K562 (cell line): ENCODE results near the gene SYNJ2. TPM values are rescaled to one million over a fixed set of nuclear protein-coding genes. Genes with fewer than 3 reads are reported as not detected.

Source experiments
- ARNT ChIP-seq, 2 experiments: fragments of 450-650 bp; IDR thresholded peaks; 2 replicates each; pipeline ENCODE4 v1.6.1; 2016; ENCODE audit warnings: mild to moderate bottlenecking in 1 of 2
- DNMT1 ChIP-seq: fragments of 450-650 bp; IDR thresholded peaks from 2 replicates; pipeline ENCODE4 v1.6.1; 2016; ENCODE audit warnings: antibody characterized with exemption, mild to moderate bottlenecking
- EHMT2 ChIP-seq: fragments of 450-650 bp; IDR thresholded peaks from 2 replicates; pipeline ENCODE4 v1.6.1; 2018; ENCODE audit warnings: antibody characterized with exemption
- FOSL1 ChIP-seq: fragments of 200-800 bp; sonication (Bioruptor generic); conservative IDR thresholded peaks from 2 replicates; pipeline ENCODE4 v1.6.1; 2016; ENCODE audit warnings: missing genetic modification characterization, missing compliant biosample characterization
- FOXA3 ChIP-seq, 2 experiments: fragments of 450-650 bp in 1 of 2; sonication (generic) in 1 of 2; formaldehyde crosslinking; IDR thresholded peaks in 1 of 2; conservative IDR thresholded peaks in 1 of 2; 2 replicates each; pipeline versions ENCODE4 v1.4.0 to v1.8.0; 2020 to 2022; ENCODE audit warnings: mild to moderate bottlenecking in 2 of 2, missing genetic modification reagents in 1 of 2
- MAX ChIP-seq: sonication (generic); formaldehyde crosslinking; IDR thresholded peaks from 2 replicates; pipeline ENCODE4 v1.9.0; 2022; ENCODE audit warnings: mild to moderate bottlenecking, missing genetic modification reagents
- MBD1 ChIP-seq: fragments of 250-450 bp; sonication (Bioruptor Pico); IDR thresholded peaks from 2 replicates; pipeline ENCODE4 v1.8.0; 2022; ENCODE audit warnings: inconsistent platforms
- NKRF ChIP-seq: fragments of 450-650 bp; IDR thresholded peaks from 2 replicates; pipeline ENCODE4 v1.6.1; 2016; ENCODE audit warnings: borderline replicate concordance
- PML ChIP-seq: IDR thresholded peaks from 2 replicates; pipeline ENCODE4 v1.6.1; 2012; ENCODE audit warnings: low read length, inconsistent platforms
- SMARCA5 ChIP-seq: fragments of 450-650 bp; IDR thresholded peaks from 2 replicates; pipeline ENCODE4 v1.6.1; 2016
- TFAP4 ChIP-seq: sonication (generic); formaldehyde crosslinking; IDR thresholded peaks from 2 replicates; pipeline ENCODE4 v1.8.0; 2022; ENCODE audit warnings: missing genetic modification reagents, mild to moderate bottlenecking, moderate library complexity, borderline replicate concordance
- TGIF2 ChIP-seq: sonication (generic); formaldehyde crosslinking; IDR thresholded peaks from 2 replicates; pipeline ENCODE4 v1.8.1; 2022; ENCODE audit warnings: mild to moderate bottlenecking, missing genetic modification reagents, moderate library complexity
- VEZF1 ChIP-seq: fragments of 200-800 bp; sonication (Bioruptor generic); IDR thresholded peaks from 2 replicates; pipeline ENCODE4 v1.6.1; 2017; ENCODE audit warnings: missing genetic modification characterization, missing compliant biosample characterization
- ZKSCAN1 ChIP-seq: fragments of 150-350 bp; IDR thresholded peaks from 2 replicates; pipeline ENCODE4 v1.6.1; 2016; ENCODE audit warnings: low read depth, low read length
- ZNF140 ChIP-seq: fragments of 250-450 bp; sonication (Bioruptor Pico); IDR thresholded peaks from 2 replicates; pipeline ENCODE4 v1.8.0; 2021; ENCODE audit warnings: moderate library complexity, mild to moderate bottlenecking, inconsistent platforms
- ZNF280A ChIP-seq: fragments of 450-650 bp; IDR thresholded peaks from 2 replicates; pipeline ENCODE4 v1.6.1; 2018; ENCODE audit warnings: mild to moderate bottlenecking, low read depth; ENCODE audit not compliant: partially characterized antibody
- ZNF3 ChIP-seq: fragments of 250-450 bp; sonication (Bioruptor Pico); IDR thresholded peaks from 2 replicates; pipeline ENCODE4 v1.5.0; 2021; ENCODE audit warnings: mild to moderate bottlenecking, moderate library complexity
- ZNF584 ChIP-seq: fragments of 200-800 bp; sonication (Bioruptor generic); IDR thresholded peaks from 2 replicates; pipeline ENCODE4 v1.6.1; 2016; ENCODE audit warnings: low read depth, mild to moderate bottlenecking, missing genetic modification characterization, missing compliant biosample characterization
- ZNF644 ChIP-seq: fragments of 200-800 bp; sonication (Bioruptor generic); IDR thresholded peaks from 2 replicates; pipeline ENCODE4 v1.6.1; 2016; ENCODE audit warnings: low read depth, missing genetic modification characterization, missing compliant biosample characterization
- polyA plus RNA-seq, 8 experiments: library from polyadenylated mRNA; depleted of rRNA in 4 of 8; stranded (reverse) in 5 of 8; unstranded in 3 of 8; fragments of >200 nt; fragmentation: Nextera tagmentation in 2 of 8; fragmentation: Illumina TruSeq in 1 of 8; extraction: Ambion mirVana in 2 of 8; extraction: Trizol in 1 of 8; gene quantifications; 2 replicates each; pipeline versions ENCODE4 v1.2.1 to v1.2.3, GENCODE V29; 2011 to 2014; ENCODE audit warnings: inconsistent platforms in 1 of 8, missing spikeins in 1 of 8
- total RNA-seq, 7 experiments: library from RNA; depleted of rRNA in 6 of 7; stranded (reverse); fragments of >200 nt in 6 of 7; fragmentation: Illumina TruSeq in 2 of 7; extraction: Trizol in 2 of 7; gene quantifications; 2 replicates each; pipeline versions ENCODE4 v1.2.1 to v1.2.3, GENCODE V29; 2011 to 2021; ENCODE audit warnings: low replicate concordance in 1 of 7

SYNJ2 gene
- total and polyA plus RNA-seq, 9 of the 15 experiments (the other 6 are each of a cell fraction or from before 2014, with no cell fraction given), result 3.0 to 27.7 (median 17.8) TPM

- peak in 1 of 2 experiments; percentile 39; a peak in 1 of 4 replicates for TF ChIP-seq FOXA3 (CRISPR knock-in tag; conservative IDR thresholded peaks at IDR 0.05 in 1 of 2, IDR thresholded peaks at IDR 0.05 in 1 of 2)
- TF ChIP-seq FOSL1 (tag), result no peak
- TF ChIP-seq ZNF3 (CRISPR knock-in tag), result no peak
- TF ChIP-seq SMARCA5, result no peak
- TF ChIP-seq ZNF644 (tag), result no peak
- TF ChIP-seq ZKSCAN1, result no peak
- TF ChIP-seq MAX (CRISPR knock-in tag), result peak; percentile 70
- no peak for TF ChIP-seq PML
- peak; percentile 67 for TF ChIP-seq VEZF1 (CRISPR knock-in tag)
- TF ChIP-seq NKRF, result no peak
- TF ChIP-seq DNMT1, result no peak
- TF ChIP-seq EHMT2, result no peak
- peak; percentile 38; the same call in 1 of the 2 replicates for TF ChIP-seq TFAP4
- no peak for TF ChIP-seq ZNF280A
- TF ChIP-seq TGIF2, result no peak
- TF ChIP-seq ZNF140 (CRISPR knock-in tag), result no peak
- TF ChIP-seq ZNF584 (CRISPR knock-in tag), result no peak
- no peak for TF ChIP-seq MBD1 (CRISPR knock-in tag)
- TF ChIP-seq ARNT (IDR thresholded peaks at IDR 0.05), result no peak
These were observed 67.7 kb downstream of the SYNJ2 start (continued) for GRCh38 chr6:158049055-158050028.
